IMR-90 (cell line): ENCODE data around the gene ZNF772. TPM values are rescaled to one million over a fixed set of nuclear protein-coding genes. Genes with fewer than 3 reads are reported as not detected.

ENCODE experiments used
- ATAC-seq: fragments of 200-7000 bp; cut with Tn5 transposase; 2 replicates; pipeline ENCODE4 v1.9.1; 2020; ENCODE audit warnings: low read depth, mild to moderate bottlenecking, moderate library complexity
- BruUV-seq: library from RNA; stranded (reverse); fragments of 400-500 nt; replicated peaks from 2 replicates; lab custom pipeline; 2021; lab: Mats Ljungman, UMichigan
- CTCF ChIA-PET: fragments of 300-600 bp; formaldehyde crosslinking; extraction: SDS; loops from one replicate; lab custom pipeline; 2021; ENCODE audit warnings: antibody characterized with exemption; lab: Yijun Ruan, JAX
- POLR2A ChIA-PET: fragments of 300-600 bp; sonication (Branson Sonifier 250); formaldehyde crosslinking; loops from one replicate; lab custom pipeline; 2022; ENCODE audit warnings: antibody characterized with exemption; ENCODE audit not compliant: unreplicated experiment; lab: Charles Lee
- DNase-seq: peaks from one replicate; pipeline ENCODE4 v3.0.0; 2013
- H2AFZ ChIP-seq: replicated peaks from 2 replicates; pipeline ENCODE3; 2013; ENCODE audit warnings: low read length, mild to moderate bottlenecking; ENCODE audit not compliant: poor library complexity
- H2AK5ac ChIP-seq: 2 replicates; pipeline ENCODE4 v1.6.1; 2013; ENCODE audit warnings: low read depth, low read length, inconsistent platforms
- H2AK9ac ChIP-seq: replicated peaks from 2 replicates; pipeline ENCODE3; 2013; ENCODE audit warnings: mild to moderate bottlenecking, low read depth, low read length, moderate library complexity; ENCODE audit not compliant: poor library complexity
- H2BK120ac ChIP-seq: 2 replicates; pipeline ENCODE4 v1.6.1; 2013; ENCODE audit warnings: low read depth, low read length, inconsistent platforms
- H2BK15ac ChIP-seq: 3 replicates; pipeline ENCODE4 v1.6.1; 2013; ENCODE audit warnings: low read depth, low read length, inconsistent platforms
- H2BK20ac ChIP-seq: 2 replicates; pipeline ENCODE4 v1.6.1; 2013; ENCODE audit warnings: low read depth, mild to moderate bottlenecking, inconsistent platforms, low read length, moderate library complexity
- H2BK5ac ChIP-seq: 2 replicates; pipeline ENCODE4 v1.6.1; 2013; ENCODE audit warnings: mild to moderate bottlenecking, low read depth, low read length, inconsistent platforms; ENCODE audit not compliant: poor library complexity, severe bottlenecking
- H3K14ac ChIP-seq: replicated peaks from 2 replicates; pipeline ENCODE4 v1.6.1; 2013; ENCODE audit warnings: low read depth, low read length, inconsistent platforms
- H3K18ac ChIP-seq: 2 replicates; pipeline ENCODE4 v1.6.1; 2013; ENCODE audit warnings: low read depth, low read length, control low read depth
- H3K23ac ChIP-seq: 2 replicates; pipeline ENCODE4 v1.6.1; 2013; ENCODE audit warnings: low read depth, low read length, inconsistent platforms
- H3K27ac ChIP-seq: 2 replicates; pipeline ENCODE4 v1.5.1; 2013; ENCODE audit warnings: mild to moderate bottlenecking, control low read depth, low read length; ENCODE audit not compliant: insufficient read depth
- H3K27me3 ChIP-seq: 2 replicates; pipeline ENCODE4 v1.6.1; 2013; ENCODE audit warnings: low read length; ENCODE audit not compliant: control insufficient read depth, insufficient read depth
- H3K36me3 ChIP-seq: 2 replicates; pipeline ENCODE4 v1.6.1; 2013; ENCODE audit warnings: low read length, mixed read lengths; ENCODE audit not compliant: control insufficient read depth, insufficient read depth
- H3K4ac ChIP-seq: 2 replicates; pipeline ENCODE4 v1.6.1; 2013; ENCODE audit warnings: low read depth, low read length, inconsistent platforms
- H3K4me1 ChIP-seq: 2 replicates; pipeline ENCODE4 v1.6.1; 2013; ENCODE audit warnings: low read length, mixed read lengths; ENCODE audit not compliant: control insufficient read depth, insufficient read depth
- H3K4me2 ChIP-seq: 2 replicates; pipeline ENCODE4 v1.6.1; 2013; ENCODE audit warnings: low read depth, mild to moderate bottlenecking, control low read depth, low read length, moderate library complexity
- H3K4me3 ChIP-seq: 2 replicates; pipeline ENCODE4 v1.5.1; 2013; ENCODE audit warnings: low read depth, mild to moderate bottlenecking, control low read depth, low read length, moderate library complexity; ENCODE audit not compliant: insufficient read depth
- H3K56ac ChIP-seq: 2 replicates; pipeline ENCODE4 v1.6.1; 2013; ENCODE audit warnings: low read length, inconsistent platforms; ENCODE audit not compliant: insufficient read depth; ENCODE audit errors: extremely low read depth
- H3K79me1 ChIP-seq, 2 experiments: 2 replicates each; pipeline ENCODE4 v1.6.1; 2013; ENCODE audit warnings: low read length in 2 of 2, inconsistent platforms in 1 of 2, low read depth in 1 of 2
- H3K9ac ChIP-seq: 2 replicates; pipeline ENCODE4 v1.6.1; 2013; ENCODE audit warnings: low read depth, low read length, control low read depth
- H3K9me1 ChIP-seq: 2 replicates; pipeline ENCODE4 v1.6.1; 2013; ENCODE audit warnings: low read length, inconsistent platforms; ENCODE audit not compliant: insufficient read depth
- H3K9me3 ChIP-seq: 2 replicates; pipeline ENCODE4 v1.6.1; 2013; ENCODE audit warnings: low read length; ENCODE audit not compliant: control insufficient read depth, insufficient read depth
- H4K20me1 ChIP-seq: 2 replicates; pipeline ENCODE4 v1.6.1; 2013; ENCODE audit warnings: low read length, inconsistent platforms; ENCODE audit not compliant: insufficient read depth
- H4K5ac ChIP-seq: 2 replicates; pipeline ENCODE4 v1.6.1; 2013; ENCODE audit warnings: mild to moderate bottlenecking, low read depth, low read length, control low read depth
- H4K8ac ChIP-seq, 2 experiments: 2 replicates each; pipeline ENCODE4 v1.6.1; 2013; ENCODE audit warnings: low read depth in 2 of 2, low read length in 2 of 2, control low read depth in 1 of 2, inconsistent platforms in 1 of 2
- H4K91ac ChIP-seq: 2 replicates; pipeline ENCODE4 v1.6.1; 2013; ENCODE audit warnings: low read depth, low read length, inconsistent platforms; ENCODE audit not compliant: insufficient read depth
- BHLHE40 ChIP-seq: fragments of 150-350 bp; IDR thresholded peaks from 2 replicates; pipeline ENCODE4 v1.6.1; 2016; ENCODE audit warnings: mild to moderate bottlenecking, low read depth, low read length
- CEBPB ChIP-seq: IDR thresholded peaks from 2 replicates; pipeline ENCODE4 v1.6.1; 2012; ENCODE audit warnings: low read depth, low read length, improper control_type of control experiment
- CHD1 ChIP-seq: IDR thresholded peaks from 2 replicates; pipeline ENCODE4 v1.6.1; 2012; ENCODE audit warnings: low read depth, low read length, improper control_type of control experiment
- FOS ChIP-seq: fragments of 150-350 bp; IDR thresholded peaks from 2 replicates; pipeline ENCODE4 v1.6.1; 2016; ENCODE audit warnings: low read depth, low read length
- MAFK ChIP-seq: IDR thresholded peaks from 2 replicates; pipeline ENCODE4 v1.6.1; 2012; ENCODE audit warnings: low read depth, low read length, improper control_type of control experiment
- MAZ ChIP-seq: IDR thresholded peaks from 2 replicates; pipeline ENCODE4 v1.6.1; 2012; ENCODE audit warnings: low read depth, mild to moderate bottlenecking, low read length, improper control_type of control experiment, moderate library complexity, borderline replicate concordance
- MXI1 ChIP-seq: IDR thresholded peaks from 2 replicates; pipeline ENCODE4 v1.6.1; 2012; ENCODE audit warnings: low read depth, mild to moderate bottlenecking, low read length, moderate library complexity, borderline replicate concordance
- POLR2A ChIP-seq: IDR thresholded peaks from 2 replicates; pipeline ENCODE4 v1.6.1; 2012; ENCODE audit warnings: mild to moderate bottlenecking, low read depth, low read length
- RAD21 ChIP-seq: IDR thresholded peaks from 2 replicates; pipeline ENCODE4 v1.6.1; 2012; ENCODE audit warnings: low read length, improper control_type of control experiment
- WGBS, 2 experiments: methylation state at CpG; one replicate each; pipeline versions ENCODE4 v1.1.5 to v1.1.7; 2013; ENCODE audit warnings: missing lambda C conversion rate in 2 of 2; ENCODE audit not compliant: insufficient read length in 1 of 2; ENCODE audit errors: extremely low coverage in 2 of 2; 5-methylcytosine and 5-hydroxymethylcytosine counted together
- dilution Hi-C: fragments of 300-500 bp; cut with HindIII; formaldehyde crosslinking; loops from one replicate; pipeline ENCODE4 v1.14.3; 2018; ENCODE audit warnings: low sequenced_read_pairs; ENCODE audit not compliant: unreplicated experiment
- in situ Hi-C: fragments of 300-500 bp; cut with MboI; formaldehyde crosslinking; loops from 3 replicates; pipeline ENCODE4 v1.14.3; 2019; ENCODE audit warnings: low sequenced_read_pairs, inconsistent platforms, mixed read lengths
- intact Hi-C: fragments of 100-400 bp; cut with micrococcal nuclease; formaldehyde crosslinking; loops from 2 replicates; pipeline ENCODE4 v1.10.0; 2022
- polyA plus RNA-seq, 3 experiments: library from polyadenylated mRNA; depleted of rRNA; stranded (reverse); fragments of >200 nt; gene quantifications; 2 replicates each; pipeline ENCODE4 v1.2.3, GENCODE V29; 2012; ENCODE audit warnings: low replicate concordance in 1 of 3
- total RNA-seq: library from RNA; depleted of rRNA; stranded (reverse); fragments of >200 nt; gene quantifications from 2 replicates; pipeline ENCODE4 v1.2.3, GENCODE V29; 2012
- TF ChIP-seq, protein P1 (sequence below): fragments of 150-350 bp; IDR thresholded peaks from 2 replicates; pipeline ENCODE4 v1.6.1; 2016; ENCODE audit warnings: low read depth, mild to moderate bottlenecking, low read length, moderate library complexity, borderline replicate concordance

ZNF772 gene
- total and polyA plus RNA-seq, 2 of the 4 experiments (the other 2 are of a cell fraction) = 4.6 to 33.0 TPM

DNA sequence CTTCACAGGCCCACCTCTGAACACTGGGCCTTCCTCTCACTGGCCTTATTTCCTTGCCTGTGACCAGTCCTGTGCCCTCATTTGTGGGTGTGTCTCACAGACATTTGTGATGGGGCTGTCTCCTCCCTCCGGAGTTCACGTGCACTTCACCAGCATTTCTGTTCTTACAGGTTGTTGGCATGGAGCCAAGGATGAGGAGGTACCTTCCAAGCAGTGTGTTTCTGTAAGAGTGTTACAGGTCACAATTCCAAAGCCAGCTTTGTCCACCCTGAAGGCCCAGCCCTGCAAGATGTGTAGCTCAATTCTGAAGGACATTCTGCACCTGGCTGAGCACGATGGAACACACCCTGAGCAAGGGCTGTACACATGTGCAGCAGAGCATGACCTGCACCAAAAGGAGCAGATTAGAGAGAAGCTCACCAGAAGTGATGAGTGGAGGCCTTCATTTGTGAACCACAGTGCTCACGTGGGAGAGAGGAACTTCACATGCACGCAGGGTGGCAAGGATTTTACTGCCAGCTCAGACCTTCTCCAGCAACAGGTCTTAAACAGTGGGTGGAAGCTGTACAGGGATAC is 34.2 kb downstream of the ZNF772 start:
- Histone ChIP-seq H3K9ac (no peak overlapping the region), H3K36me3 (peaks cover 25% of the 10 kb centered on the region), H3K4me2 (no peak overlapping the region), H4K5ac (no peak overlapping the region), H3K4ac (no peak overlapping the region), H3K4me1 (no peaks in the 10 kb centered on the region), H3K14ac (no peak overlapping the region), H2AK5ac (no peak overlapping the region), H3K9me1 (no peaks in the 10 kb centered on the region), H3K9me3 (peaks cover 22% of the 10 kb centered on the region), H2BK15ac (no peak overlapping the region), H2AK9ac (peak overlapping the region; percentile 73), H4K20me1 (no peaks in the 10 kb centered on the region; the same call in 1 of the 2 replicates), H3K56ac (no peak overlapping the region), H4K8ac (no peak overlapping the region), H2AFZ (no peak overlapping the region), H3K23ac (no peak overlapping the region), H3K4me3 (no peak overlapping the region), H2BK120ac (no peak overlapping the region), H3K27ac (no peak overlapping the region), H2BK20ac (no peak overlapping the region), H3K27me3 (no peaks in the 10 kb centered on the region), H4K91ac (no peak overlapping the region), H3K18ac (no peak overlapping the region), H3K79me1 (peaks cover 31 to 43% of the 10 kb centered on the region in 2 experiments), H2BK5ac (no peak overlapping the region)
- TF ChIP-seq CHD1 = no peak
- TF ChIP-seq, protein P1, sequence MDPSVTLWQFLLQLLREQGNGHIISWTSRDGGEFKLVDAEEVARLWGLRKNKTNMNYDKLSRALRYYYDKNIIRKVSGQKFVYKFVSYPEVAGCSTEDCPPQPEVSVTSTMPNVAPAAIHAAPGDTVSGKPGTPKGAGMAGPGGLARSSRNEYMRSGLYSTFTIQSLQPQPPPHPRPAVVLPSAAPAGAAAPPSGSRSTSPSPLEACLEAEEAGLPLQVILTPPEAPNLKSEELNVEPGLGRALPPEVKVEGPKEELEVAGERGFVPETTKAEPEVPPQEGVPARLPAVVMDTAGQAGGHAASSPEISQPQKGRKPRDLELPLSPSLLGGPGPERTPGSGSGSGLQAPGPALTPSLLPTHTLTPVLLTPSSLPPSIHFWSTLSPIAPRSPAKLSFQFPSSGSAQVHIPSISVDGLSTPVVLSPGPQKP = no peak
- no peak for TF ChIP-seq POLR2A
- no peak for TF ChIP-seq MXI1
- TF ChIP-seq RAD21 = no peak
- TF ChIP-seq MAZ = no peak
- TF ChIP-seq BHLHE40 = no peak
- TF ChIP-seq MAFK = no peak
- TF ChIP-seq FOS = no peak
- no peak for TF ChIP-seq CEBPB
- ATAC-seq (no peak), DNase-seq (no peak)
- in situ Hi-C loops (no loop called here), intact Hi-C loops (no loop called here), dilution Hi-C loops (no loop called here)
- ChIA-PET CTCF (no interaction called here), POLR2A (no interaction called here)
- BruUV-seq = no TSS peak
- WGBS, 2 experiments = 100% methylated on average over 3 of the region's 5 CpGs; no CpG with 5 or more reads in 1 of the 2 experiments
